Stimulated activated CD8-positive, alpha-beta memory T cell treated with anti-CD3 and anti-CD28 coated beads, Interleukin-7, amount 100 ng/mL, for 4 hours (primary cell): ENCODE results near the gene APPL2.

ENCODE experiments used
- DNase-seq, 2 donors: peaks; one replicate each; pipeline ENCODE4 v3.0.0-alpha.2; 2020; ENCODE audit warnings: low read depth in 2 of 2

The APPL2 gene, protein sequence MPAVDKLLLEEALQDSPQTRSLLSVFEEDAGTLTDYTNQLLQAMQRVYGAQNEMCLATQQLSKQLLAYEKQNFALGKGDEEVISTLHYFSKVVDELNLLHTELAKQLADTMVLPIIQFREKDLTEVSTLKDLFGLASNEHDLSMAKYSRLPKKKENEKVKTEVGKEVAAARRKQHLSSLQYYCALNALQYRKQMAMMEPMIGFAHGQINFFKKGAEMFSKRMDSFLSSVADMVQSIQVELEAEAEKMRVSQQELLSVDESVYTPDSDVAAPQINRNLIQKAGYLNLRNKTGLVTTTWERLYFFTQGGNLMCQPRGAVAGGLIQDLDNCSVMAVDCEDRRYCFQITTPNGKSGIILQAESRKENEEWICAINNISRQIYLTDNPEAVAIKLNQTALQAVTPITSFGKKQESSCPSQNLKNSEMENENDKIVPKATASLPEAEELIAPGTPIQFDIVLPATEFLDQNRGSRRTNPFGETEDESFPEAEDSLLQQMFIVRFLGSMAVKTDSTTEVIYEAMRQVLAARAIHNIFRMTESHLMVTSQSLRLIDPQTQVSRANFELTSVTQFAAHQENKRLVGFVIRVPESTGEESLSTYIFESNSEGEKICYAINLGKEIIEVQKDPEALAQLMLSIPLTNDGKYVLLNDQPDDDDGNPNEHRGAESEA

DNA sequence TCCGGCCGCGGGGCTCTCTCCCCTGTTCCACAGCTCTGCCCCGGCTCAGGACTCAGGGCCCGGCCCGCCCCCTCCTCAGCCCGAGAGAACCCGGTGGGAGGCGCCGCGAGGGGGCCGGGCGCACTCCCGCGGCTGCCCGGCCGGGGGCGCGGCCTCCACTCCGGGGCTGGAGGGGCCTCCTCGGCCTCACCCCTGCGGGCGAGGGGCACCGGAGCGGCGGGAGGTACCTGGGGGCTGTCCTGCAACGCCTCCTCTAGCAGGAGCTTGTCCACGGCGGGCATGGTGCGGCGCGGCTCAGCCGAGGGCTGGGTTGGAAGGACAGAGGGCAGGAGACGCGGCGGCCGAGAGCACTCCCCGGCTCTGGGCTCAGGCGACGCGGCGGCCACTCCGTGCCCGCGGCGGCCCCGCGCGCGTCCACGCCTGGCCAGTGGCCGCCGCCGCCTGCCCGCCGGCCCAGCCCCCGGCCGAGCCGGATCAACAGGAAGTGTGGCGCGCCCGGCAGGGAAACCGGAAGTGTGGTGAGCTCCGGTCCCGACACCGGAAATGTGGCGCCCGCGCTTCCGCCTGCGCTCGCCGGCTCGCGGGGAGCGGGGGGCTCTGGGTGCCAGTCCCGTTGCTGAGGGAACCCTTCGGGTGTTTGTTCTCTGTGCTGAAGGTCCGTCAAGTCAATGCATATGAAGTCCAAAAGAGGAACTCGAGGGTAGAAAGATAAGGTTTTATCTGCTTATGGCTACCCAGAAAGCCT lies at the start of gene APPL2:
TSS of gene APPL2 (minus strand) at position 443 of the 745 bp plus-strand sequence. CDS start at position 281, 162 bp downstream.
- peak; percentile 57 to 82 for DNase-seq

DNA sequence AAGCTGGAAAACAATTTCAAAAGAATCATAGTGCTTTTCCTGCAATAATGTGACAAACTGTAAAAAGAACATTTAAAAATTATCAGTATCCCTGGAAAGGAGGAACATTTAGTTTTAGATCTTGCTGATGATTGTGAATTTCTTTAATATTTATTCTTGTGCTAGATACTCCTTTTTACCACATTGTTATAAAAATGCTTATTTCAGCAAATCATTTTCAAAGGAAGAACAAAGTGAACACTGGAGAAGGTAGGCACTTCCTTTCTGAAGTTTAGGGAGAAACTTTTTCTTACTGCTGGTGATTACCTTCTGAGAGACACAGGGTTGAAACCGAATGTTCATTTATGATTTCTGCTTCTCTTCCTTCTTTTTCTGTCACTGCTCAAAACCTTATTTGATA lies 49.4 kb upstream of the APPL2 start:
- no peak for DNase-seq

DNA sequence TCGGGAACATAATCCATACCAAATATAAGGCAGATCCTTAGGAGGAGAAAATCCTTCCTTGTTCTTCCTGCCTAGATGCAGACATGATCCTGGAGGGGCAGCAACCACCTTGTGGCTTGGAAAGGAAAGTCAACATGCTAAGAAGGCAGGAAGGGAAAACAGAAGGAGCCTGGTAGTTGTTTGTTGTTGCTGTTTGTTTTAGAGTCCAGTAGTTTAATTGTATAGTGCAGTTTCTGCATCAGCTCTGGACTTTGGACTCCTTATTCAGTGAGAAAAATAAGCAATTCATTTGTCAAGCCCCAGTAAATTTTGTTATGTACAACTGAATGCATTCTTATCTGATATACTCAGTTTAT lies 45.7 kb upstream of the APPL2 start:
- DNase-seq: no peak

DNA sequence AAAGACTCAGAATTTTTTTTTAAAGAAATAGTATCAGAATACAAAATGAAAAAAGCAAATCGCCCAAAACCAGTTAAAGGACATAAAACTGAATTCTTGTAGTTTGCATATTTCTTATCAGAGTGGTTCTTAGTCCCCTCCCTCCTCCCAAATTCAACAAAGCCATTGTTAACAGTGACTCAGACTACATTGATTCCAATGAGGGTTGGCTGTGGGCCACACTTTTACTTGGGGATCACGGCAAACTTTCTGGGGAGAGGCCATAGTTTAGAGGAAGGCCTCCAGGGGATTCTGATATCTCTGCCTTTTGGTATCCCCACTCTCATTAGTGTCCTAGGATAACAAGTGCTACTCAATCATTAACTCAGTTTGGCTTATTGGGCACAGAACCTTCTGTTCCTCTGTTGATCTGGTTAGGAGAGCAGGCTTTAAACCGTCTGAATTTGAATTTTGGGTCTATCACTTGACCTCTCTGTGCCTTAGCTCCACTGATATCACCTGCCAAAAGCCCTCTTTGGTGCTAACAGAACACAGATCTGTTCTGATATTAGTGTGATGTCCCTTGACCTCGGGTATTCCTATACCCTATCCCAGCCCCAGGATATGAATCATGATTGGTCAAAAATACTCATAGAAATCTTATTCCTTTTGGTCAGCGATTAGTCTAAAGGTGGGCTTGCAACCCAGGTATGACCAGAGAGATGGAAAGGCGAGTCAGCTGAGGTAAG lies 45.2 kb upstream of the APPL2 start:
- DNase-seq: no peak

DNA sequence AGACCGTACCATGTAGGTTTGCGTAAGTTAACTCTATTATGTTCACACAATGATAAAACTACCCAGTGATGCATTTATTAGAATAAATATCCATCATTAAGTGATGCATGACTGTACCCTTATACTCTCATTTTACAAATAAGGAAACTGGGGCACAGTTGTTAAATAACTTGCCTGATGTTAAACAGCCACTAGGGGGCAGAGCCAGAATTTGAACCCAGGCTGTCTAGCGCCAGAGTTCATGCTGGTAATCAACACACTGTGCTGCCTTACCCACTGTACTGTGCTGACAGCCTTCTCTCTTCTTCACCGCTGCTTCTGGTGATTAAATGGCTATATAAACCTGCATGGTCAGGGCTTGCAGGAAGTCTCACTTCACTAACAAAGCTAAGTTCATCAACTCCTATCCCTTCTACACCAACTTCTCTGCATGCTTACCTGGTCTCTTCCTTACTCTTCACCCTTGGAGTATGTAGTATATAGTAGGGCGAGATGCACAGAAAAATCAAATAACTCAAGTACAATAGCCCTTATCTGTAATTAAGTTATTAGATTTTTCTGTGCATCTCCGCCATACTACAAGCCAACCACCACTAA lies 43.6 kb upstream of the APPL2 start:
- DNase-seq: peak; percentile 5 to 10

DNA sequence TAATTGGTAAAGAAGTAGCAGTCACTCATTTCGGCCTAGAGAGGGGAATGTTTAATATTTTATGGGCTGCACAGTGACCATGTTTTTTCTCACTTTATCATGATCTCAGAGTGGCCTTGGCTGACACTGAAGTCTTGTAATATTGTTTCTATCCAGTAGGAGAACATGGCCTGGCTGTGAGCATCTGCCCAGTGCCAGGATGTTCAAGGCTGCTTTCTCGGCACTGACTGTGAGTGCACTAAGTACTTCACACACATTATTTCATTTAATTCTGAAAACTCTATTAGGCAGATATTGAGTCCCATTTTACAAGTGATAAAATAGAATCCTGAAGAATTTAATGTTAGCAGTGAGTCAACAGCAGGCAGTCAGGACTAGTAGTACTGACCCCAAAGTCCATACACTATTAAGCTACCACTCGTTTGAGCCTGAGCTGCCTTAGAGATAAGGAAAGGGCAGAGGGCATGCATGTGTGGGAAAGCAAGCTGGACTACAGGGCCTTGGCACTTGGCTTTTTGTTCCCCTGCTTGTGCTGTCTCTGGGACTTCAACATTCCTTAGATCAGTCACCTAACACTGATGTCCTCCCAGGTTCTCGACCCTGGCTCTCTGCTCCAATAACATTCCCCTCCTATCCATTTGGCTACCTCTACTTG lies 42.2 kb upstream of the APPL2 start:
- DNase-seq: no peak

DNA sequence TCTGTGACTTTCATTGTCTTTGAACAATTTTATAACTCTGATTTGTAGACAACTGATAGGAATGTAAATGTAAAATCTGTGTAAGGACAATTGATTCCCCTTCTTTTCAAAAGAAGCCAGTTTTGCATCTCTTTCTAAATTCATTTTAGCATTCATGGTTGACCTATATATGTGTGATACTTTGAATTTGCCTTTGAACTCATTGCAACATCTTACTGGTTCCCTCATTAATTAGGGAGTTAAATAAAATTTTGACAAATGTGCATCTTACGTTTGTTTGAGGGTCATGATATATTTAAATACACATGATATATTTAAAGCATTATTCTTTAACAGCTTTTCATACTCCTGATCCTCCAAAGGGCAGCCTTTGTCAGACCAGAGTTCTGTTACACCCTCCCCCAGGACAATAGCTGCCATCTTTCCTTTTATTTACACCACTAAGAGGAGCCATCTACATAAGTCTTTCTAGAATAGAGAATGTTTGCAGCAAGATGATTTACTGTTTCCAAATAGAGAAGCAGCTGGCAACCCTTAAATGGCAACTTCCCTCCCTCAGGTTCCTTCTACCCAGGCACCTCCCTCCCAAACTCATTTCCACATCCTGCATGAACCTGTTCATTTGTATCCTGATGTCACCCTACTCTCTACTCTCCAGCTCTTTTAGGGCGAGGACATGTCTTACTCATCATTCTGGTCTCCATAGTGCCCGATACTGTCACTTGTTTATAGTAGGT lies 40.2 kb upstream of the APPL2 start:
- no peak for DNase-seq

DNA sequence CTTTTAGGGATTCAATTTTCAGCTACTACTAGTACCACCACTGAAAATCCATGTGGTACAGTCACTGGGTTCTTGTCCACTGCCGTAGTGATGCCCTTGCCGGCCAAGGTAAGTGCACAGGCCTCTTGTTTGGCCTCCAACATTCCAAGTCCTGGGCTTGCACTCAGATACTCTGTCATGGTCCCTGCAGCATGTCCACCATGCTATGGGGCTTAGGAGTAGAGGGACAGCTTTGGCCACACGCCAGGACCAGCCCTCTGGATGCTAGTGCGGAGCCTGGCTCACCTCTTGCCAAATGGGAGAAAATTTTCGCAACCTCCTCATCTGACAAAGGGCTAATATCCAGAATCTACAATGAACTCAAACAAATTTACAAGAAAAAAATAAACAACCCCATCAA lies 38.6 kb upstream of the APPL2 start:
- no peak for DNase-seq

DNA sequence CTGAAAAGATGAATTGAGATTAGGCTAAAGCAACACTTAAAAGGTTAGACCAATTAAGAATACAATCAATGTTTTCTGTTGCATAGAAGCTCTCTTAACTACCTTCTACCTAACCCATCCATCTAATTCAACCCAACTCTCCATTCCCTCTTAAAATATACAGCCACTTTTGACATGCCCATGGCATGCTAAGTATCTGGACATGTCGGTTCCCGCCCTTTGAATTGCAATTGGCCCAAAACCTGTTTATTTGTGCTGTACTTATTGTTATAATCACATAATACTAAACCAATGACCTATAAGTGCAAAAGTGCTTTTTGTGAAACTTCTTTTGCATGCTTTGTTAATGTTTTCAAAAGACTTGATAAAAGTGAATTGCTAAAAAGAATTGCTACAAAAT lies 37.6 kb upstream of the APPL2 start:
- no peak for DNase-seq

DNA sequence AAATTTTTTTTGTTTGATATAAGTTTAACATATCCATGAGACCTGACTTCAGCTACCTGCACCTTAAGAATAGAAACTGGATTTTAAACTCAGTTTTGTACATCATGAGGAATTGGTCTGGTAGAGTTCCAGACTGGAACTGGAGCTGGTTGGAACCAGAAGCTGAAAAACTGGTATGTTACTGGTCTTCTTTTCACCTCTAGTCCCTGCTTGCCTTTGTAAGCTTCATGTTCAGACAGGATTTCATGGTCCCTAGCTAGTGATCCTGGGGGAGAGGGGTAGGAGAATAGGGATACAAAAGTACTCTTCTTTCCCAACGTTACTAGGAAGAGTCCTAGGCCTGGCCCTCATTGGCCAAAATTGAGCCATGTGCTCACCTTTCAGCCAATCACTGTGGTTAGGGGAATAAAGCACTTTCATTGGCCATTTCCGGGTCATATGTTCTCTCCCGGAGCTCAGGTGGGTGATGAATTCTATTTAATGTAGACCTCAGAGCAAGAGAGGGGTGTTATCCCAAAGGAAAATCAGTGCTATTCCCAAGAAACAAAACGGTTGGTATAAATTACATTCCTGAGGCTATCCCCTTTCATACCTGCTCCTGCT lies 36.9 kb upstream of the APPL2 start:
- no peak for DNase-seq

DNA sequence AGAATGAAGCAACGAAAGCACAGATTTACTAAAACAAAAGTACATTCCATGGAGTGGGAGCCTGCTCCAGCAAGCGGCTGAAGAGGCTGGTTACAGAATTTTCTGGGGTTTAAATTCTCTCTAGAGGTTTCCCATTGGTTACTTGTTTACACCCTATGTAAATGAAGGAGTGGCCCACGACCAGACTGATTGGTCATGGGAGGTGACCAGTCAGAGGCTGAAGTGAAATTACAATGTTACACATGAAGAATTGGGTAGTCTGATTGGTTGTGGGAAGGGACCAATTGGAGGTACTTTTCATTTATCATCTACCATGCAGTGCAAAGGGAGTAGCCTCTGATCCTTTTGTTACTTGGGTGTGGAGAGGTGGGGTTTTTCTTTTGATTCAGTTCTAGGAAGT lies 36.2 kb upstream of the APPL2 start:
- no peak for DNase-seq

DNA sequence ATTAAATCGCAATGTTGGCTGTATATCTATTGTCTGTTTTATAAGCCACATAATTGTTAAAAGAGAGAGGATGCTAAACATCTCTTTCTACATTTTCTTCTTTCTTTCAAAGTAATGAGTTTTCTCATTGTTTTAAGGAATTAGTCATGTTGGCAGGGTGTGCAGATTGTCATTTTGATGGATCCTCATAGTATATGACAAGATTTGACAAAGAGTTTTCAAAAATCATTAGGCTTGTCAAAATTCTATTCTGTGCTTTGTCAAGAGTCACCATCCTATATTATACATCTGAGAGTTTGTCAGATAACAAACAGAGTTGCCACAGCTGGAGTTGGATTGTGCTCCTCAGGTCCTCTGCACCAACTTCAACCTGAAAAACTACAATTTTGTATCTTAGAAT lies 35.4 kb upstream of the APPL2 start:
- no peak for DNase-seq

DNA sequence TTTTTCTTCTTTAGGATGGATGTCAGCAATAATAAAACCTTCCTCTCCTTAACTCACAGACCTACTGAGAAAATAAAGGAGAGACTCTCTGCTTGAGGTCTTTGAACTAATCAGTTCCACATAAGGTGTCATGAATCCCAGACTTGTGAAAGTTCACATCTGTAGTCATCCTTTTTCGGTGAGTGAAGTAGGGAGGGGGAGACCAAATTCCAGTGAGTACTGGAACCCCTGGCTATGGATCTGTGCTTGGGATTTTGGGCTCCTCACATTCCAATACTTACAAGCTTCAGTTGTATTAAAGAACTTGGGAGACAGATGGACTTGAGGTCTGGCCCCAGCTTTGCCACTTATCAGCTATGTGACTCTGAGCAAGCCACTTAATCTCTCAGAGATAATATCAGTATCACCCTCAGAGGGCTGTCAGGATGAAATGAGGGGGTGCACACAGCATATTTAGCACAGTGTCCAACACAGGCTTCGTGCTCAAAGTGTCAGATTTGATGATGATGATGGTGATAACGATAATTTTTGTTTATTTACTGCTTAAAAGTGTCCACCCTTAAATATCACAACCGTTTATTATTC lies 34.8 kb upstream of the APPL2 start:
- DNase-seq: no peak

DNA sequence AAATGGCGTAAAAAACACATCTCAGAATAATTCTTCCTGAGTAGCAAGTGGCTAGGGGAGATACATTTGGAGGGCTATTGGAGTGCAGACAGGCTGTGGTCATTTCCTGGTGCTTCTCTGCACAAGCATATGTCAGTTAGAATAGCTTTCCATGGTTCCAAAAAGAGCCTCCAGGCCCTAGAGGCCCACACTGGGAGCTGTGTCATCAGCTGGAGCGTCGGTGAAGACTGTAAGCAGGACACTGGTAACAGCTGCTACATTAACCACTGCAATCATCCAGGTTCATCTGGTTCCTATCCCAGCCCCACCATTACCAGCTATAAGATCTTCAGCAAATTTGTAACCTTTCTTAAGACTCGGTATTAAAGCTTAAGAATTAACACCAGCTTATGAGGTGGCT lies 31.7 kb upstream of the APPL2 start:
- no peak for DNase-seq

DNA sequence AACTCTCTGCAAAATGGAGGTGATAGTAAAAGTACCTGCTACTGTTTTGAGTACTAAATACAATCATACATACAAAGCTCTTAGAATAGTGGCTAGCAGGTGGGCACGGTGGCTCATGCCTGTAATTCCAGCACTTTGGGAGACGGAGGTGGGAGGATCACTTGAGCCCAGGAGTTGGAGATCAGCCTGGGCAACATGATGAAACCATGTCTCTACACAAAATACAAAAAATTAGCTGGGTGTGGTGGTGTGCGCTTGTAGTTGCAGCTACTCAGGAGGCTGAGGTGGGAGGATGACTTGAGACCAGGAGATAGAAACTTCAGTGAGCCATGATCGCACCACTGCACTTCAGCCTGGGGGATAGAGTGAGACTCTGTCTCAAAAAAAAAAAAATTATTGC lies 28.8 kb upstream of the APPL2 start:
- no peak for DNase-seq

DNA sequence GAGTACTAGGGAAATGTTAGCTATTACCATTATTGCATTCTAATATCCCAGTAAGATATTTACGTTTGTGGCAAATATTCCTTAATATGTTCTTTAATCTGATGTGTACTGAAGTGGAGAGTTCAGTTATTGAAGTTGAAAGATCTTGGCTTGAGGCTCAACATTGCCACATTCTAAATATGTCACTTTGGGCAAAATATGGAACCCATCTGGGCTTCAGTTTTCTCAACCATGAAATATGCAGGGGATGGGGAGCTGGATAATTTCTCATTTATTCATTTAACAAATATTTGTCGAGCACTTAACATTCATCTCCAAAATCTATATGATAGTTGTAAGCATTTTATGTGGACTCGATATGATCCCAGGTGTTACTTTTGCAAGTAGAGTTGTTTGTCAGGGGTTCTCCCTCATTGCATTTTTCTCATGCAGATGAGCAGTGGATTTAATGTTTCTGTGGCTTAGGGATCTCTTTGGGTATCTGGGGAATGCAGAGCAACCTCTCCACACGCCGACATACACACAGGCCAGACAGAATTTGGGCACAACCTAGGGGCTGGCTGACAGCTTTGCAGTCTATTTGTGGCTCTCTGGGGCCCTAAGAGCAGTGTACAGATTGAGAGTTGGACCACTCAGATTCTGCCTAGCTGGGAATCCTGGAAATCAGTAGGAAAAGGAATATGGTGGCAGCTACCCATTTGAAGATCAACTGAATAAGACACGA lies 26.6 kb upstream of the APPL2 start:
- DNase-seq: no peak

DNA sequence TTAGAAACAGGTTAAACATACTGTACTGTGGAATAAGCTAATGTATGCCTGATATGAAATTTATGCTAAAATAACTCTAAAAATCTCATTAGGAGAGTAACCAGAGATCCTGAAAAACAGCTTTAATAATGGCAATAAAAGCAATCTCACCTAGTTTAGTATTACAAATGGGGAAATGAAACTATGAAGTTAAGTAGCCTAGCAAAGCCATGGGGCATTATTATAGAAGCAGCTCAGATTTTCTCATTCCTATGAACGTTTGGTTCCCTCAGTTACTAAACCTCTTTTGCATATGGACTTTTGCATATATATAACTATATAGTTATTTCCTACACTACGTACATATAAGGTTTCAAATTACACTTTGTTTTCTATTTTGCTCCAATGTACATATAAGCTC lies 25.0 kb upstream of the APPL2 start:
- DNase-seq: no peak

DNA sequence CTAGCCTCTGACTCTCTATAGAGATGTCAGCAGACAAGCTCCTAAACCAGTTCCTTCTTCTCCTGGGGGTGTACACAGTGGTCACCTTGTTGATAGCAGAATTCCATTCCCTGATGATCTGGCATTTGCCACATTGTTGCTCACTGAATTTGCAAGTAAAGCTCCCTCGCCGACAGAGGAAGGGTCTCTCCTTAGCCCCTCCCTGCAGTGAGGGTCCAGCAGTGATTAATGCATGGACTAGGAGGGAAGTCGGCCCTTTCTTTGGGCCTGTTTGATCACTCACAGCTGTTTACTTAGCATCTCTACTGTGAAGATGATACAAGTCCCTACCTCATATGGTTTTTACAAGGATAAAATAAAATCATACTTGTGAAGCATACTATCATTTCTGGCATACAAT lies 23.3 kb upstream of the APPL2 start:
- no peak for DNase-seq

DNA sequence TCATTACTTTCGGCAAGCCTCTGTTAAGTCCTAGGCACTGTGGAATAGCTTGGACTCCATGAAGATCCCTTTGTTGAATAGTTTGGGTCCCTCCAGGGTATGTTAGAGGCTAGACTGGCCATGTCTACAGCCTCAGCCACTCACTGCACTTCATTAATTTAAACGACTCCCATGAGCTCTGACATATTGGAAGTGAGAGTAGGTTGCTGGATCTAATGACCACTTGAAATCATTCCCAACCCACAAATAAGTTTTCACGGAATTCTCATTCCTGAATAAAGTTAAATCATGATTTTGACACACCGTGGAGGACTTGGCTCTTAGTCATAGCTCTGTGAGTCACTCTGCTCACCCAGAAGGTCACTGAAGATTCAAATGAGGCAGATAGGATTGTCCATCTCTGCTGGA lies 21.4 kb upstream of the APPL2 start:
- DNase-seq: no peak
